Neuronal stem cell (in vitro differentiated cells): ENCODE measurements around the gene ABHD2.

Experiments used
- DNase-seq: peaks from one replicate; pipeline ENCODE4 v3.0.0-alpha.2; 2013; ENCODE audit warnings: low spot score
- H2AFZ ChIP-seq: one replicate; pipeline ENCODE4 v1.6.1; 2013; ENCODE audit warnings: mild to moderate bottlenecking, low read length, inconsistent platforms
- H2AK5ac ChIP-seq: 2 replicates; pipeline ENCODE4 v1.6.1; 2013; ENCODE audit warnings: low read depth, mild to moderate bottlenecking, inconsistent platforms, low read length, moderate library complexity, mixed read lengths
- H2BK120ac ChIP-seq: 2 replicates; pipeline ENCODE4 v1.6.1; 2013; ENCODE audit warnings: low read depth, mild to moderate bottlenecking, inconsistent platforms, low read length, moderate library complexity, mixed read lengths
- H2BK12ac ChIP-seq: one replicate; pipeline ENCODE4 v1.6.1; 2013; ENCODE audit warnings: low read length, inconsistent platforms
- H2BK15ac ChIP-seq: 2 replicates; pipeline ENCODE4 v1.6.1; 2013; ENCODE audit warnings: mild to moderate bottlenecking, low read length, inconsistent platforms, mixed read lengths
- H2BK5ac ChIP-seq: one replicate; pipeline ENCODE4 v1.6.1; 2013; ENCODE audit warnings: inconsistent platforms, mild to moderate bottlenecking, low read length, moderate library complexity
- H3K14ac ChIP-seq: one replicate; pipeline ENCODE4 v1.6.1; 2013; ENCODE audit warnings: low read length, inconsistent platforms
- H3K18ac ChIP-seq: 2 replicates; pipeline ENCODE4 v1.6.1; 2013; ENCODE audit warnings: low read length, inconsistent platforms
- H3K23ac ChIP-seq: 2 replicates; pipeline ENCODE4 v1.6.1; 2013; ENCODE audit warnings: low read depth, mild to moderate bottlenecking, mixed read lengths, low read length, inconsistent platforms; ENCODE audit not compliant: poor library complexity
- H3K27ac ChIP-seq: replicated peaks from 3 replicates; pipeline ENCODE4 v1.5.1; 2013; ENCODE audit warnings: low read length, inconsistent platforms
- H3K27me3 ChIP-seq, 3 experiments: 2 replicates each; pipeline ENCODE4 v1.6.1; 2013; ENCODE audit warnings: low read length in 3 of 3, mild to moderate bottlenecking in 2 of 3, inconsistent platforms in 1 of 3, low read depth in 1 of 3, mixed read lengths in 1 of 3, moderate library complexity in 1 of 3; ENCODE audit not compliant: control insufficient read depth in 3 of 3, insufficient read depth in 3 of 3
- H3K36me3 ChIP-seq, 2 donors: replicated peaks in 1 of 2; 2 replicates each; pipeline ENCODE4 v1.6.1; 2013; ENCODE audit warnings: low read length in 2 of 2; ENCODE audit not compliant: control insufficient read depth in 2 of 2, insufficient read depth in 2 of 2
- H3K4ac ChIP-seq: 2 replicates; pipeline ENCODE4 v1.6.1; 2013; ENCODE audit warnings: inconsistent platforms, mild to moderate bottlenecking, low read length, moderate library complexity
- H3K4me1 ChIP-seq, 2 donors: 1 replicate in 1 of 2; 2 replicates in 1 of 2; pipeline ENCODE4 v1.6.1; 2013; ENCODE audit warnings: low read length in 2 of 2, low read depth in 1 of 2; ENCODE audit not compliant: control insufficient read depth in 2 of 2, insufficient read depth in 1 of 2
- H3K4me2 ChIP-seq: one replicate; pipeline ENCODE4 v1.6.1; 2013; ENCODE audit warnings: mild to moderate bottlenecking, low read length, inconsistent platforms; ENCODE audit not compliant: insufficient read depth, poor library complexity, severe bottlenecking
- H3K4me3 ChIP-seq, 2 donors: 2 replicates each; pipeline ENCODE4 v1.5.1; 2013; ENCODE audit warnings: low read length in 2 of 2, mild to moderate bottlenecking in 2 of 2, inconsistent platforms in 1 of 2, moderate library complexity in 1 of 2
- H3K79me1 ChIP-seq: one replicate; pipeline ENCODE4 v1.6.1; 2013; ENCODE audit warnings: low read depth, mild to moderate bottlenecking, inconsistent platforms, low read length, moderate library complexity
- H3K9ac ChIP-seq: one replicate; pipeline ENCODE4 v1.6.1; 2013; ENCODE audit warnings: mild to moderate bottlenecking, low read depth, low read length, inconsistent platforms; ENCODE audit not compliant: poor library complexity
- H3K9me3 ChIP-seq, 2 donors: replicated peaks in 1 of 2; 2 replicates each; pipeline versions ENCODE3 to v1.6.1; 2013; ENCODE audit warnings: low read length in 2 of 2, mild to moderate bottlenecking in 2 of 2, inconsistent platforms in 1 of 2, low read depth in 1 of 2, mixed read lengths in 1 of 2, moderate library complexity in 1 of 2; ENCODE audit not compliant: control insufficient read depth in 2 of 2, insufficient read depth in 1 of 2
- H4K8ac ChIP-seq: one replicate; pipeline ENCODE4 v1.6.1; 2013; ENCODE audit warnings: low read depth, mild to moderate bottlenecking, inconsistent platforms, low read length, moderate library complexity
- H4K91ac ChIP-seq: one replicate; pipeline ENCODE4 v1.6.1; 2013; ENCODE audit warnings: low read length, low read depth, mild to moderate bottlenecking, inconsistent platforms; ENCODE audit not compliant: poor library complexity
- WGBS, 2 donors: extraction: QIAGEN DNeasy Blood & Tissue Kit; methylation state at CpG; one replicate each; pipeline ENCODE4 v1.1.7; 2013; ENCODE audit warnings: missing lambda C conversion rate in 2 of 2, mixed read lengths in 1 of 2; ENCODE audit not compliant: insufficient read length in 2 of 2, insufficient replicate concordance in 1 of 2; ENCODE audit errors: extremely low coverage in 2 of 2; 5-methylcytosine and 5-hydroxymethylcytosine counted together

Gene ABHD2

DNA sequence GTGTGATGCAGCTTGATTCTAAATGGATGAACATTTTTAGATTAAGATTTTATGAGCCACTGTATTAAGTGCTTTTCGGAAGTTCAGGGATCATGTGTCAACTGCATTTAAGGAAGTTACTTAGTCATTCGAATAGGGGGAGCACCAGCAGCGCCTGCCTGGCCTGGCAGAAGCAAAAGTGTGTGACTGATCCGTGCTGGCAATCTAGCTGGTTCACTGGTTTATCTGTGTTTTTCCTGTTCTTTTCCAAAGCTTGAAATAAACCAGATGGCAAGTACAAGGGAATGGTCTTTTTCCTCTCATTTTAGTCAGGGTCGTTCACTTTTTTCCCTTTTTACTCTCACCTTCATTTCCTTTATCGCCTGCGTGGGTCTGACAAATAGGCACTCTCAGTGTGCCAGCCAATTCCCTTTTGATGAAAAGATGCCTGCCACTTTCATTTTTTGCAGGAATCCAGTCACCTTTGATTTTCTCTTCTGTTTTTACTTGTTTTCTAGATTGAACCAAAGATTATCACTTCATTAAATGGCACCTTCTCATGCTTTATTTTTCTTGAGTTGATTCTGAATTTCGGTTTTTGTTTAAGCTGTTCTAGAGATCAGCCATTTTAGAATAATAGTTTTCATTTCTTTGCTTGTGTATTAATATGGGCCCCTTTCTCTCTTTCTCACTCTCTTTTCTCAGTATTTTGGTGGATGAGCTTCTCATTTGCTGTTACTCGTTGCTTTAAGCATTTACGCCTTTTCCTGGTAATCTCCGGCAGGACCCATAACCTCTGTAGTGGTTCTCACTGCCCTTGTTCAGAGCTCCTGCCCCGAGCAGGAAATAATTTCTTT, 2.8 kb downstream of the ABHD2 start:
- H3K9ac ChIP-seq: no peak overlapping the region
- H3K27me3 ChIP-seq: no peaks in the 10 kb centered on the region
- H3K18ac ChIP-seq: no peak overlapping the region
- no peaks in the 10 kb centered on the region for H3K36me3 ChIP-seq
- no peak overlapping the region for H3K4me3 ChIP-seq
- no peak overlapping the region for H3K27ac ChIP-seq
- H4K91ac ChIP-seq: no peak overlapping the region
- no peak overlapping the region for H3K4me2 ChIP-seq
- H3K4me1 ChIP-seq: peaks cover 7 to 14% of the 10 kb centered on the region in 2 donors
- H2AFZ ChIP-seq: no peak overlapping the region
- no CpG with 5 or more reads among the region's 12 CpGs for WGBS, 2 donors
- no peak overlapping the region for H4K8ac ChIP-seq
- H3K79me1 ChIP-seq: peaks cover 2% of the 10 kb centered on the region
- no peak overlapping the region for H2BK15ac ChIP-seq
- H3K14ac ChIP-seq: no peak overlapping the region
- no peak overlapping the region for H2AK5ac ChIP-seq
- H2BK12ac ChIP-seq: no peak overlapping the region
- H3K4ac ChIP-seq: no peak overlapping the region
- no peaks in the 10 kb centered on the region for H3K9me3 ChIP-seq
- no peak overlapping the region for H2BK120ac ChIP-seq
- H3K23ac ChIP-seq: no peak overlapping the region
- DNase-seq: no peak
- H2BK5ac ChIP-seq: no peak overlapping the region

DNA sequence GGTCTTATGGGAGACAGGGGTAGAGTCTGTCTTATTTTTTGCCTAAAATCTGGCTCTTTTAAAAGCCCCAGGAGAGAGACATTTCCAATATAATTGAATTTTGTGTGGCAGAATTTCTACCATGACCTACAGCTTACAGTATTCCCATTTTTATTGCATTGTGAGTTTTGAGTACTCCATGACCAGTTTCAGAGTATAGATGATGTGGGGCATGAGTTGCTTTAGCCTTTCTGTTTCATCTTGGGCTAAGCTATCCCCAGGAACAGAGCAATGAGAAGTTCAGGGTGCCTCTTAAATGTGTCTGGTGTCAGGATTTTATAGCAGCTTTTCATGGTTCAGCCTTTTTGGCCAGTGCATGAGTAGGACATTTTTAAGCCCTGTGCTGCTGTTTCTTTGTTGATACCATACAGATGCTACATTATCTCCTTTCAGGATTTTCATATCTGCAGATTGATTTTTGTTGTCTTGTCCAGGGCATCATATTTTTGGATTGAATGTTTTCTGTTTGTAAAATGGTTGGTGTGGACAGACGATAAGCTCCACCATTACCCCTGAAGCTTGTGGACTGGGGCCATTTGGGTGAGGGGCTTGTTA, 3.5 kb downstream of the ABHD2 start:
- Histone ChIP-seq H3K9me3 (no peaks in the 10 kb centered on the region), H3K9ac (no peak overlapping the region), H3K27ac (no peak overlapping the region), H2AFZ (no peak overlapping the region), H4K91ac (no peak overlapping the region), H2BK12ac (no peak overlapping the region), H3K36me3 (no peaks in the 10 kb centered on the region), H3K79me1 (peaks cover 2% of the 10 kb centered on the region), H3K27me3 (no peaks in the 10 kb centered on the region), H3K4ac (no peak overlapping the region), H2BK15ac (no peak overlapping the region), H3K23ac (no peak overlapping the region), H3K18ac (no peak overlapping the region), H2BK5ac (no peak overlapping the region), H2AK5ac (no peak overlapping the region), H3K4me1 (peaks cover 7 to 14% of the 10 kb centered on the region in 2 donors), H3K14ac (no peak overlapping the region), H4K8ac (no peak overlapping the region), H3K4me2 (no peak overlapping the region), H2BK120ac (no peak overlapping the region), H3K4me3 (no peak overlapping the region)
- no peak for DNase-seq
- WGBS, 2 donors: no CpG with 5 or more reads among the region's 1 CpG

DNA sequence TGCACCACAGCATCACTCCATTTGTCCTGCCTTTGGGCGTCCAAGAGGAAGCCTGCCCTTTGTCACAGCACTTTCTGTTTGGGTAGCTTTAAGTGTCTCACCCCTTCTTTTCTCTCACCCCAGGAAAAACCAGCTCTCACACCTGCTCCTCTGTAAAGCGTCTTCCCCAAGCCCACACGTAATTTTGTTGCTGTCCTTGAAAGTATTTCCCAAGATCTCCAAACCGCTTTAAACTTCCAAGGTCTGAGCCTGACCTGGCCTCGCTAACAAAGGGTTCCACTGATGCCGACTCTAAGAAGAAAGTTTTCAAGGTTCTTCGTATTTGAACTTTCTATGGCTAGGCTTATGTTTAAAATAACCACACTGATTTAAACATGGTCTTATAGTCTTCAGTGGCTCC, 5.3 kb downstream of the ABHD2 start:
- H2AFZ ChIP-seq: no peak overlapping the region
- H3K4me2 ChIP-seq: no peak overlapping the region
- no peak overlapping the region for H2BK12ac ChIP-seq
- peaks cover 4% of the 10 kb centered on the region for H3K79me1 ChIP-seq
- no peak overlapping the region for H4K8ac ChIP-seq
- no peak overlapping the region for H2BK15ac ChIP-seq
- H3K27me3 ChIP-seq: no peaks in the 10 kb centered on the region
- no peaks in the 10 kb centered on the region for H3K9me3 ChIP-seq
- no peak overlapping the region for H2AK5ac ChIP-seq
- peaks cover 5% of the 10 kb centered on the region in 2 donors for H3K4me1 ChIP-seq
- H2BK5ac ChIP-seq: no peak overlapping the region
- no peak overlapping the region for H3K18ac ChIP-seq
- H3K4ac ChIP-seq: no peak overlapping the region
- no peak overlapping the region for H3K9ac ChIP-seq
- H3K27ac ChIP-seq: no peak overlapping the region
- H3K4me3 ChIP-seq: peak overlapping the region in 1 of 2 donors; percentile 18
- H3K14ac ChIP-seq: no peak overlapping the region
- no peak overlapping the region for H3K23ac ChIP-seq
- H4K91ac ChIP-seq: no peak overlapping the region
- WGBS, 2 donors: no CpG with 5 or more reads among the region's 7 CpGs
- H3K36me3 ChIP-seq: no peaks in the 10 kb centered on the region
- H2BK120ac ChIP-seq: no peak overlapping the region
- no peak for DNase-seq

DNA sequence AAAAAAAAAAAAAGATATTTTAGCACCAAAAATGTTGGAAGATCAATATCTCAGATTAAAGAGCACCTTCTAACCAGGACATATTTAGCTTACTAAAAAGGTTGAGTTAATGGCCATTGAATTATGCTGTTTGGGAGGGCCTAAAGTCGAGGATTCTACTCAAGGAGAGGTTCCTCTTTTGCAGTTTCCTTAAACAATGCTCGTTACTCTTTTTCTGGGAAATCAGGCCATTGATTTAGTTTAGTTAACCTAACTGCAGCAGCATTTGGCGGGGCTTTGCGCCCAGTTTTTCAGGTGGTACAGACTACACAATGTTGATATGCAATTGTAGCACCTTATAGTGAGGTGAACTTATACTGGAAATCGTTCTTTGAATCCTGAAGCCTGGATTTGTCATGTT, 6.8 kb downstream of the ABHD2 start:
- Histone ChIP-seq H3K14ac (no peak overlapping the region), H4K8ac (no peak overlapping the region), H2BK15ac (no peak overlapping the region), H2BK120ac (no peak overlapping the region), H3K4me2 (no peak overlapping the region), H3K9ac (no peak overlapping the region), H3K36me3 (no peaks in the 10 kb centered on the region), H3K23ac (no peak overlapping the region), H3K4me3 (no peak overlapping the region), H3K4ac (no peak overlapping the region), H2BK12ac (no peak overlapping the region), H2AK5ac (no peak overlapping the region), H2BK5ac (no peak overlapping the region), H3K18ac (no peak overlapping the region), H3K27ac (no peak overlapping the region), H3K9me3 (no peaks in the 10 kb centered on the region), H3K27me3 (no peaks in the 10 kb centered on the region), H3K4me1 (peaks cover 2 to 5% of the 10 kb centered on the region in 2 donors), H2AFZ (no peak overlapping the region), H3K79me1 (peaks cover 1% of the 10 kb centered on the region), H4K91ac (no peak overlapping the region)
- no peak for DNase-seq
- WGBS, 2 donors: no CpG with 5 or more reads among the region's 5 CpGs
